ENCODE data around the gene NPR3.

The NPR3 gene

DNA sequence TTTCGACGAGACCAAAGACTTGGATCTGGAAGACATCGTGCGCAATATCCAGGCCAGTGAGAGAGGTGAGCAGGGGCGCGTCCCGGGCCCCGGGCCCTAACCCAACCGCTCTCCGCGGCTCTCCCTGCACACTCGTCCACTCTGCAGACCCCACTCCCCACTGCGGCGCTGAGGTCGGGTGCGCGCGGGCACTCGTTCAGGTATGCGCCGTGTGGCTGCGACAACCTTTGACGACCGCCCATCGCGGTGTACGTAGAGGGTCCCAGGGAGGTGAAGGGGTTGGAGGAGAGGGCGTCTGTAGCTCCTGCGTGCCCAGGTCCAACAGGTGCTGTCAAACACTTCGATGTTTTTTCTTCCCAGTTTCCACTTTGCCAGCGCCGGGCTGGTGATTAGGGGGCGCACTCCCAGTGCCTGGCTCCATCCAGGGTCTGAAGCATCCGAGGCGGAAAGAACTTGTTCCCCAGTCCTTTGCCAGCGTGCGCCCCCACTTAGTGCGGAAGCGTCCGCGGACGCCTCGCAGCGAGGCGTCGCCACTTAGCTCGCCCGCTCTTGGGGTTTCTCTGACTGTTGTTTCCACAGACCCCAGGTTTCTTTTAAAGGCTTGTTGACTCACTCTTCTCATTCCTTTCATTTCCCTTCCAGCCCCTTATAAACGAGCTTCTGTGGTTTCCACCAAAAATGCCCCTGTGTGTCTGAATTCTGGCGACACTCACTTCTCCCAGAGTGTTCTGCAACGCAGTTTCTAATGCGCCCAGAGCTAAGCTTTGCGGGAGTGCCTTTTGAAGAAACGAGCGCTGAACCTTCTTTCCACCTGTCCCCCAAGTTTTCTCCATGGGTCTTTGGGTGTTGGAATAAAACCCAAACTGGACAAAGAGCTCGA, 1.6 kb downstream of the NPR3 start:
- DNase-seq, result no peak

- DNase-seq, result no peak
These were observed 2.2 kb downstream of the NPR3 start for GRCh38 chr5:32713361-32713769.

GRCh38 chr5:32713770-32714381, 2.8 kb downstream of the NPR3 start:
- no peak for DNase-seq

DNA sequence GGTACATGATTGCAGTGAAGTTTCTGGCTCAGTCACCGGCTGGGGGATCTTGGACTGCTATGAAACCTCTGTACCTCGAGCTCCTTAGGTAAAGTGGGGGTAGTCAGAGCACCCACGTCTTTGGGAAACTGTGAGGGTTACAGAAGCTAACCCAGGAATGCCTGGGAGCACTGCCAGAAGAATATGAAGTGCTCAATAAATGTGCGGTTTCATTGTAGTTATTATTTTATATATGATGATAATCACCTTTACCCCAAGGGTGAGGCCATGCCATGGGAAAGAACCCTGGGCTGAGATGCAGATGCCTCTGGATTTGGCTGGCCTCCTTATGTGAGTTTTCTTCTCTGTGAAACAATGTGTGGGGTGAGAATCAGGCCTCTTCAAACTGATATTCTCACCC, 3.7 kb downstream of the NPR3 start:
- no peak for DNase-seq

DNA sequence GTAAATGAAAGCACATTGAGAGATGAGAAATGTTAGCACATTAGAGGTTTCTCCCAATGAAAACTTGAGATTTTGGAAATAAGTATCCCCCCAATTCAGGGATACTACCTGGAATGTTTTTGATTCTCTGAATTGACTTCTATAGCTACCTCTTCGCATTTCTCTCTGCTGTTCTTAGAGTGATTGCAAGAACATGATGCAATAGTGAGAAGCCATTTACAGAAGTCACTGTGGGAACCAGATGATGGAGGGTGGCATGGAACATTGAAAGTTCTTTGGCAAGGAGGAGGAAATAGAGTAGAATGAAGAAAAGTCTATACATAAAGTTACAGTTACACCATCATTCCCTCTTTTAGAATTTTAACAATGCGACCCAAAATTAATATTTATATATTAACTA, 9.2 kb downstream of the NPR3 start:
- DNase-seq, result no peak

DNA sequence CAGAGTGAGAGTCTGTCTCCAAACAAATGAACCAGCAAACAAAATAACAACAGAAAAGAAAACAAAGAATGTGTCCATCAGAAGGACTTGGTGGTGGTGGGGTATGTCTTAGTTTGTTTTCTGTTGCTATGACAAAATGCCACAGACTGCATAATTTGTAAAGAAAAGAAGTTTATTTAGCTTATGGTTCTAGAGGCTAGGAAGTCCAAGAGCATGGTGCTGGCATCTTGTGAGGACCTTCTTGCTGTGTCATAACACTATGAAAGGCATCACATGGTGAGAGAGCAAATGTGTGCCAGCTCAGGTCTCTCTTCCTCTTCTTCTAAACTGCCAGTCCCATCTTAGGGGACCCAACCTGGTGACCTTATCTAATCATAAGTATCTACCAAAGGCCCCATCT, 10.5 kb downstream of the NPR3 start:
- DNase-seq, result no peak

GRCh38 chr5:32722957-32723356, 11.8 kb downstream of the NPR3 start:
- DNase-seq, result no peak

GRCh38 chr5:32724526-32724925, 13.4 kb downstream of the NPR3 start:
- no peak for DNase-seq

GRCh38 chr5:32726086-32726557, 15.0 kb downstream of the NPR3 start:
- DNase-seq, result no peak

DNA sequence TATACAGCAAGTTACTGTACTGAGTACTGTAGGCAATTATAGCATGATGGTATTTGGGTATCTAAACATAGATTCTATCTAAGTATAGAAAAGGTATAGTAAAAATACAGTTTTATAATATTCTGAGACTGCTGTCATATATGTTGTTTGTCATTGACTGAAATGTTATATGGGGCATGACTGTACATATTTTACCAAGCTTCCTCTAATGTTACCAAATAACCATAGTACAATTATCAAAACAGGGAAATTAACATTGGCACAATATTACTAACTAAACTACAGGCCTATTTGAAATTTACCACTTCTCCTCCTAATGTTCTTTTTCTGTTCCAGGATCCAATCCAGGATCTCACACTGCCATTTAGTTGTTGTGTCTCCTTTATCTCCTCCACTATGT, 18.5 kb downstream of the NPR3 start:
- no peak for DNase-seq

GRCh38 chr5:32733590-32734340, 22.6 kb downstream of the NPR3 start:
- DNase-seq, result no peak

- DNase-seq, result no peak
These were observed 23.8 kb downstream of the NPR3 start for GRCh38 chr5:32734827-32735378.

DNA sequence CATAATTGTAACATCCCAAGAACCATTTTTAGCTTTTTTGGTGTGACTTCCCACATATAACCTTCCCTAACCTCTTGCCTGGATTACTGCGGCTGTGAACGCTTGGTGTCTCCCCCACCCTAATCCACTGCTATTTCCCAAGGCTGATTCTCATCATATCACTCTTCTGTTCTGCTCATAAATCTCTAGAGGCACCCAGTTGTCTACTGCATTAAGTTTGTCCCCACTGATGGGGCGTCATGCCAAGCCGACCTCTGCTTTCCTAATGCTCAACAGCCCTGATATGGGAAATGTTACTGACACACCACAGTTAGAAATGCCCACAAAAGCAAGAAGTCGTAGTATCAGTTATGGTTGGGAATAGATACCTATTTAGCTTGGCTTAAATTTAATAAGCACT, 24.4 kb downstream of the NPR3 start:
- no peak for DNase-seq

DNA sequence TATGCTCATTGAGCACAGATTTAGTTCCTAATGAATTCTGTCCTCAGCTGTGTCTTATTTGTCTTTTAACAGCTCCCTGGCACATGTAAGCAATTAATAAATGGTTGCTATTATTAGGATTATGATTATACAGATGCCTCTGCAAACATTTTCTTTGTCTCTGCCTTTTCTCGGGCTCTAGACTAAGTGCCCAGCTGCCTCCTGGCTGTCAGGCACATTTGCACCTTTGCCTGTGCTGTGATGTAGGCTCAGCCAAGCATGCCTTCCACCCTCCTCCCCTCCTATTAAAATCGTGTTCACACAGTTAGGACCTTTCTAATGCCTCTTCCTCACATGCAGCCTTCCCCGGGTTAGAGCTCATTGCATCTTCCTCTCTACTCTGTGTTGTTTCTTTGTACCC, 25.7 kb downstream of the NPR3 start:
- no peak for DNase-seq

GRCh38 chr5:32740651-32741050, 29.5 kb downstream of the NPR3 start:
- DNase-seq, result no peak

- DNase-seq, result no peak
These were observed 34.2 kb downstream of the NPR3 start for GRCh38 chr5:32745317-32745716.

DNA sequence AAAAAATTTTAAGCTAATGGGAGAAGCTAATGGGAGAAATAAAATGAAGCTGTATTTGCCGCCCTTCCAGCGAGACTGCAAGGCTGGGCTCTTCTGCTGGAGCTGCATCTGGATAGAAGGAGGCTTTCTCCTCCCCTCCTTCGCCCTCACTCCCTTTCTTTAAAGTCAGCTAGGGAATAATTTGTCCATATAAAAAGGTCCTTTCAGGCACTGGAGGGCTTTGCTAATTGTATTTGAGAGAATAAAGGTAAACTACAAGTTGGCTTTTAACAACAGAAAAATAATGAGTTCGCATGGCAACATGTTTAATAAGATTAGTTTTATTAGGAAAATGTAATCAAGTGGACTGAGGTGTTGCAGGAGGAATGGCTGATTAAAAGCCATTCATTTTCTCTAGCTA, 41.3 kb downstream of the NPR3 start:
- DNase-seq, result no peak

DNA sequence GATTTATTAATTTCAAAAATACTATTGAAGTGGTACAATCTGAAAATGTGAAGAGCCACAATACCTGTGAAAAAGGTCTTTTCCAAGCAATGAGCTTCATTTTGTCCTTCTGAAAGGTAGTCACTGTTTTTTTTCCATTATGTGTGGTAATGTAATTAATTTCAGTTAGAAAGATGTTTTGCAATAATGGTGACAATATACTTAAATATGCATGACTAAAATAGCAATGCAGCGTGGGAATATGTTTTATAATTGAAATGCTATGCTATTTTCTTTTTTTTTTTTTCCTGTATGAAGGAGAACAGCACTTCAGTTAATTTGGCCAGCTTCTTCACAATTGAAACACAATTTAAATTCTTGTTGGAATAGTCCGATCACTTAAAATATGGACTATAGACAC, 41.9 kb downstream of the NPR3 start:
- no peak for DNase-seq

DNA sequence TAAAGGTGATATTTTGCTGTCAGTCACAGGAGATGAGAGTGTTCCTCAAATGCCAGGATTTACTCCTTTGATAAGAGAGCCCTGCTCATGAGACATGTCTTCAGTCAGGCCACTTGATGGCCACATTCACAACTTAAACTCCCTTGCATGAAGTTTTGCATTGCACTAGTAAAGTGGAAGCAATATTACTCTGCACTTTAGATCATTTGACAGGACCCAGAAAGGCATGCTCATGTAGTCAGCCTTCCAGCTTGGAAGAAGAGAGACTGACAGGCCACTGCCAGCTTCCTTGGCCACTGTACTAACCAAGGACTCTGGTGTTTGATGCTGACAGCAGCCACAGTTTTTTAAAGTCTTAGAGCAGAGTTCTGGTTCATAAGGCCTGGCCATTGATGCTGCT, 42.6 kb downstream of the NPR3 start:
- no peak for DNase-seq

- DNase-seq, result no peak
These were observed 43.2 kb downstream of the NPR3 start for GRCh38 chr5:32754284-32754683.

- no peak for DNase-seq
These were observed 49.0 kb downstream of the NPR3 start for GRCh38 chr5:32760091-32760509.

DNA sequence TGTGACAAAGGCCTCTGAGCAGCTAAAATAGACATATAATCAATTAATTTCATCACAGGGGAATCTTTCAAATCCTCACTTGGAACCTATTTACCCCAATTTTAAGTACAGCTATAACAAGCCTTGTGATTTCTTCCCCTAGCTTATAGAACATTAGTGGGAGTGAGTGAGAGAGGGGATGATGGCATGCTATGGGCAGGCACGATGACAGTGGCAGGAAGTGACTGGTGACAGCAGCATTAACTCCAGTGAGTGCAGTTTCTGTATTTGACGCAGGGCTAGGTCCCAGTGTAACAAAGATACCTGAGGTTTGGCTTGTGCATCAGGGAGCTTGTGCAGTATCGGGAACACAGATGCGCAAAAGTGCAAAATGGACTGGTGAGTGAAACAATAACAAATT, 54.1 kb downstream of the NPR3 start:
- no peak for DNase-seq

DNA sequence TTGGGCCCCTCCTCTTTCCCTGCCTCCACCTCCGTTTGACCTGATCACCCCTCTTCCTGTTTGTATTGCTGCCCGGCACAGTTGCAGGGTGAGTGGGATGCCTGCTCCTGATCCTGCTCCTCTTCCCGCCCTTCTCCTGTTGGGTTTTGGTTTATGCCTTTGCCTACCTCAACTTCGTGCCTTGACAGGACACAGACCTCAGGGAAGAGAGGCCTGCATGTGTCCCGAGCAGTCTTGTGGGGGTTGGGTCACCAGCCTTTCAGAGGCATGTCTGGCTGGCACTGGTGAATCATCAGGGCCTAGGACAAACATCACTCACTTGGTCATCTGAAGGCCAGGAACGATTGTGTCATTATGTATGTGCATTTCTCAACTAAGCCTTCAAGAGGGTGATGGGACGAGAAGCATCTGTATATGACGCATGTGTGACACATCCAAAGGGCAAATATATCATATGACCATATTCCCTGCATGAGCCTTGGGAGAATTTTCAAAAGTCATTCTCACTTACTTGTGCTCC, 56.9 kb downstream of the NPR3 start:
- no peak for DNase-seq
